Keratinocyte (primary cell): ENCODE results near the gene SOD1. TPM values are rescaled to one million over a fixed set of nuclear protein-coding genes. Genes with fewer than 3 reads are reported as not detected.
"Not testable (repeated sequence)": the region's sequence is repeated elsewhere in the genome, so short reads cannot be mapped to it uniquely, and the experiment has no call there.

ENCODE experiments used
- DNase-seq: peaks from one replicate; pipeline ENCODE4 v3.0.0-alpha.2; 2011; ENCODE audit warnings: low read depth, missing footprints, low spot score
- FAIRE-seq: peaks from 2 replicates; lab custom pipeline; 2011; peaks lifted over from hg19 to GRCh38; lab: Jason Lieb, UNC
- H2AFZ ChIP-seq: 2 replicates; pipeline ENCODE4 v1.6.0; 2012; ENCODE audit warnings: low read length, control low read depth, inconsistent platforms; ENCODE audit not compliant: control insufficient read depth
- H3K27ac ChIP-seq: 2 replicates; pipeline ENCODE4 v1.5.1; 2011; ENCODE audit warnings: low read length; ENCODE audit not compliant: control insufficient read depth, insufficient read depth
- H3K27me3 ChIP-seq: 3 replicates; pipeline ENCODE4 v1.6.0; 2011; ENCODE audit warnings: low read length; ENCODE audit not compliant: control insufficient read depth, insufficient read depth; ENCODE audit errors: extremely low read depth
- H3K36me3 ChIP-seq, 2 experiments: 2 replicates in 1 of 2; 3 replicates in 1 of 2; pipeline ENCODE4 v1.5.1; 2011; ENCODE audit warnings: low read length in 2 of 2, mild to moderate bottlenecking in 1 of 2; ENCODE audit not compliant: control insufficient read depth in 2 of 2, insufficient read depth in 2 of 2; ENCODE audit errors: extremely low read depth in 1 of 2
- H3K4me1 ChIP-seq: 3 replicates; pipeline ENCODE4 v1.5.1; 2011; ENCODE audit warnings: low read length; ENCODE audit not compliant: control insufficient read depth, insufficient read depth; ENCODE audit errors: extremely low read depth
- H3K4me2 ChIP-seq: 3 replicates; pipeline ENCODE4 v1.6.0; 2011; ENCODE audit warnings: low read depth, low read length; ENCODE audit not compliant: control insufficient read depth, insufficient read depth; ENCODE audit errors: extremely low read depth
- H3K4me3 ChIP-seq, 3 experiments: fragments of 200-600 bp in 1 of 3; sonication (generic) in 1 of 3; 2 replicates in 2 of 3; 3 replicates in 1 of 3; pipeline ENCODE4 v1.5.1; 2011 to 2016; ENCODE audit warnings: low read length in 3 of 3, mild to moderate bottlenecking in 3 of 3, control low read depth in 2 of 3, inconsistent platforms in 1 of 3, low read depth in 1 of 3, mixed read lengths in 1 of 3, mixed run types in 1 of 3, moderate library complexity in 1 of 3; ENCODE audit not compliant: control insufficient read depth in 2 of 3, insufficient read depth in 2 of 3; ENCODE audit errors: extremely low read depth in 1 of 3
- H3K79me2 ChIP-seq: 2 replicates; pipeline ENCODE4 v1.6.0; 2012; ENCODE audit warnings: low read length; ENCODE audit not compliant: control insufficient read depth, insufficient read depth
- H3K9ac ChIP-seq: 3 replicates; pipeline ENCODE4 v1.6.0; 2011; ENCODE audit warnings: low read length; ENCODE audit not compliant: control insufficient read depth, insufficient read depth; ENCODE audit errors: extremely low read depth
- H3K9me1 ChIP-seq: 3 replicates; pipeline ENCODE4 v1.6.0; 2011; ENCODE audit warnings: low read length; ENCODE audit not compliant: control insufficient read depth, insufficient read depth; ENCODE audit errors: extremely low read depth
- H3K9me3 ChIP-seq: 2 replicates; pipeline ENCODE4 v1.5.1; 2012; ENCODE audit warnings: low read depth, low read length; ENCODE audit not compliant: control insufficient read depth
- H4K20me1 ChIP-seq: 3 replicates; pipeline ENCODE4 v1.6.0; 2011; ENCODE audit warnings: low read length; ENCODE audit not compliant: control insufficient read depth, insufficient read depth; ENCODE audit errors: extremely low read depth
- EZH2 ChIP-seq: IDR thresholded peaks from one replicate; pipeline ENCODE4 v1.6.1; 2012; ENCODE audit warnings: inconsistent platforms, mild to moderate bottlenecking, low read length, moderate library complexity
- dilution Hi-C: fragments of 300-500 bp; cut with MboI; formaldehyde crosslinking; loops from one replicate; pipeline ENCODE4 v1.7.0; 2020; ENCODE audit warnings: low sequenced_read_pairs; ENCODE audit not compliant: extremely low pct_ligation_motif_present
- polyA plus RNA-seq, 5 experiments: library from polyadenylated mRNA; depleted of rRNA in 3 of 5; stranded (reverse) in 3 of 5; stranded (forward) in 1 of 5; unstranded in 1 of 5; fragments of >200 nt; gene quantifications; 1 replicate in 1 of 5; 2 replicates in 3 of 5; 3 replicates in 1 of 5; pipeline versions ENCODE4 v1.2.1 to v1.2.3, GENCODE V29; 2011 to 2012; ENCODE audit warnings: missing spikeins in 2 of 5, low read depth in 1 of 5, low replicate concordance in 1 of 5
- TF ChIP-seq, protein P1 (sequence below), 3 experiments: IDR thresholded peaks in 1 of 3; conservative IDR thresholded peaks in 1 of 3; optimal IDR thresholded peaks in 1 of 3; 2 replicates in 2 of 3; 3 replicates in 1 of 3; pipeline versions ENCODE3 to v1.5.1; 2011; ENCODE audit warnings: low read length in 3 of 3, mild to moderate bottlenecking in 3 of 3, moderate library complexity in 2 of 3, control low read depth in 1 of 3, inconsistent platforms in 1 of 3; ENCODE audit not compliant: insufficient read depth in 2 of 3; ENCODE audit errors: extremely low read depth in 1 of 3

Gene SOD1
- polyA plus RNA-seq, 1 donor (not counting 4 experiments of a cell fraction or from before 2014, with no cell fraction given), result 426 TPM

GRCh38 chr21:31629972-31630711 is 29.4 kb upstream of the SOD1 start:
- Histone ChIP-seq H3K9me3 (no peaks in the 10 kb centered on the region), H3K4me1 (peaks cover 22% of the 10 kb centered on the region), H3K79me2 (no peaks in the 10 kb centered on the region), H3K9ac (no peak overlapping the region), H3K27ac (no peak overlapping the region), H3K9me1 (no peaks in the 10 kb centered on the region), H3K36me3 (no peaks in the 10 kb centered on the region), H2AFZ (no peak overlapping the region), H3K4me3 (no peak overlapping the region), H4K20me1 (no peaks in the 10 kb centered on the region), H3K4me2 (peak overlapping the region; percentile 58), H3K27me3 (no peaks in the 10 kb centered on the region)
- TF ChIP-seq, protein P1, sequence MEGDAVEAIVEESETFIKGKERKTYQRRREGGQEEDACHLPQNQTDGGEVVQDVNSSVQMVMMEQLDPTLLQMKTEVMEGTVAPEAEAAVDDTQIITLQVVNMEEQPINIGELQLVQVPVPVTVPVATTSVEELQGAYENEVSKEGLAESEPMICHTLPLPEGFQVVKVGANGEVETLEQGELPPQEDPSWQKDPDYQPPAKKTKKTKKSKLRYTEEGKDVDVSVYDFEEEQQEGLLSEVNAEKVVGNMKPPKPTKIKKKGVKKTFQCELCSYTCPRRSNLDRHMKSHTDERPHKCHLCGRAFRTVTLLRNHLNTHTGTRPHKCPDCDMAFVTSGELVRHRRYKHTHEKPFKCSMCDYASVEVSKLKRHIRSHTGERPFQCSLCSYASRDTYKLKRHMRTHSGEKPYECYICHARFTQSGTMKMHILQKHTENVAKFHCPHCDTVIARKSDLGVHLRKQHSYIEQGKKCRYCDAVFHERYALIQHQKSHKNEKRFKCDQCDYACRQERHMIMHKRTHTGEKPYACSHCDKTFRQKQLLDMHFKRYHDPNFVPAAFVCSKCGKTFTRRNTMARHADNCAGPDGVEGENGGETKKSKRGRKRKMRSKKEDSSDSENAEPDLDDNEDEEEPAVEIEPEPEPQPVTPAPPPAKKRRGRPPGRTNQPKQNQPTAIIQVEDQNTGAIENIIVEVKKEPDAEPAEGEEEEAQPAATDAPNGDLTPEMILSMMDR (optimal IDR thresholded peaks at IDR 0.05 in 1 of 3, IDR thresholded peaks at IDR 0.05 in 1 of 3, conservative IDR thresholded peaks at IDR 0.05 in 1 of 3; ENCODE audit: extremely low read depth in 1 of 3, insufficient read depth in 2 of 3, low read length in 3 of 3), result no peak
- no peak for TF ChIP-seq EZH2
- peak; percentile 93 for DNase-seq
- dilution Hi-C loops, result no loop called here
- peak; percentile 69 for FAIRE-seq

- DNase-seq, H3K4me2 ChIP-seq, H4K20me1 ChIP-seq, H2AFZ ChIP-seq, dilution Hi-C loops, H3K9ac ChIP-seq, H3K9me1 ChIP-seq, H3K9me3 ChIP-seq, H3K36me3 ChIP-seq, H3K27me3 ChIP-seq, FAIRE-seq, H3K27ac ChIP-seq, H3K4me3 ChIP-seq, H3K79me2 ChIP-seq: not testable (repeated sequence)
- peaks cover 24% of the 10 kb centered on the region for H3K4me1 ChIP-seq
These were observed 27.6 kb upstream of the SOD1 start for GRCh38 chr21:31631881-31632280.

GRCh38 chr21:31634993-31635392 is 24.5 kb upstream of the SOD1 start:
- no peaks in the 10 kb centered on the region for H3K27me3 ChIP-seq
- DNase-seq (no peak), FAIRE-seq (no peak)
- no peaks in the 10 kb centered on the region for H3K79me2 ChIP-seq
- dilution Hi-C loops, result no loop called here
- no peak overlapping the region for H3K27ac ChIP-seq
- no peak overlapping the region for H3K4me2 ChIP-seq
- no peak overlapping the region for H3K9ac ChIP-seq
- no peaks in the 10 kb centered on the region for H3K36me3 ChIP-seq
- H3K4me1 ChIP-seq, result peaks cover 17% of the 10 kb centered on the region
- H3K9me1 ChIP-seq, result no peaks in the 10 kb centered on the region
- TF ChIP-seq, protein P1 (optimal IDR thresholded peaks at IDR 0.05 in 1 of 3, IDR thresholded peaks at IDR 0.05 in 1 of 3, conservative IDR thresholded peaks at IDR 0.05 in 1 of 3; ENCODE audit: extremely low read depth in 1 of 3, insufficient read depth in 2 of 3, low read length in 3 of 3), result no peak
- TF ChIP-seq EZH2, result no peak
- H2AFZ ChIP-seq, result no peak overlapping the region
- no peaks in the 10 kb centered on the region for H3K9me3 ChIP-seq
- H3K4me3 ChIP-seq, result no peak overlapping the region
- no peaks in the 10 kb centered on the region for H4K20me1 ChIP-seq
